PFSK-1 (cell line): ENCODE results near the gene TRMT2B.
A peak's percentile ranks its signal among the peaks of the same experiment; 100 is the strongest.

ENCODE experiments used
- POLR2AphosphoS5 ChIP-seq: IDR thresholded peaks from 2 replicates; pipeline ENCODE4 v1.6.1; 2012; ENCODE audit warnings: low read depth, mild to moderate bottlenecking, control low read depth, low read length, moderate library complexity
- SIN3A ChIP-seq: IDR thresholded peaks from 2 replicates; pipeline ENCODE4 v1.6.1; 2012; ENCODE audit warnings: mild to moderate bottlenecking, low read length, moderate library complexity, borderline replicate concordance; ENCODE audit not compliant: insufficient read depth
- TAF1 ChIP-seq: IDR thresholded peaks from 2 replicates; pipeline ENCODE4 v1.6.1; 2012; ENCODE audit warnings: low read length, control low read depth, borderline replicate concordance; ENCODE audit not compliant: insufficient read depth
- TF ChIP-seq, protein P1 (sequence below), 2 experiments: IDR thresholded peaks; 2 replicates each; pipeline versions ENCODE4 v1.6.1 to v1.8.0; 2011 to 2012; ENCODE audit warnings: low read depth in 2 of 2, low read length in 2 of 2, control low read depth in 1 of 2, inconsistent platforms in 1 of 2, mild to moderate bottlenecking in 1 of 2, moderate library complexity in 1 of 2; ENCODE audit not compliant: insufficient read depth in 1 of 2

DNA sequence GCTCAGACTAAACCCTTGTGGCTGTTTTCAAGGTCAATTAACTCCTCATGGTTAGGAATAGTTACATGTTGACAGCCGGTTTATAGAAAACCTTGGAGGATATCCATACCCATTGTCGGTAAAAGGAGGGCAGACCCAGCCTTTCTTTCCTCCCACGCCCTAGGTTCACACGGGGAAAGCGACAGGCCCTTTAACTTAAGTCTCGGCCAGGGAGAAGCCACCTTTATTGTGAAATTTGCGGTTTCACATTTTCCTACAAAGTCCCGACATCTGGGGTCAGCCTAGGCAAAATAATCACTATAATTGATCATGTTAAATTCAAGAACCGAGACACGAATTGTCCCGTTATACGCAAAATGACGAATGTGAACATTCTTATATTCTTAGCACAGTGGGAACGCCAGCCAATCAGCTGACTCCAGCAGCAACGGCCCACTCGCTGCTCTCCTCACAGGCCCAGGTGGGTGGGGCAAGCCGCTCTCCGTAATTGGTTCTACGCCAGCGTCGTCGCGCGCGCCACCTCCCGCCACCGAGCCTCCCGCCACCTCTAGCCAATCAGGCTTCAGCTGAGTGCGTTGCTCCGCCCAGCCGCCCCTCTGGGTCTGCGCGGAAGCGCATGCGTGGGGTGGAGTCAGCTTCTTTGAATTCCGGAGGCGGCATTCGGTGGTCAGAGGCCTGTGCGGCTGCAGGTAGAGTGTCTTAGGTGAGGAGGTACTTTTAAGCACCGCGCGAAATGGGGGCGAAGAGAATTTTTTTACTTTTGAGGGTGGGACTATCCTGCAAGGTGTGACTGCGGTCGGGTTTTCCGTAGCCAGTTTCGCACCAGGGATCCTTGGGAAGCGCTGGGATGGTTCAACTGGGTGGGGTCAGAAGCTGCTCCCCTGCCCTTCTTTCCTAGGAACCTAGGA is 45.9 kb upstream of the TRMT2B start, which contains the start of gene CENPI:
- TF ChIP-seq POLR2AphosphoS5 (peak; percentile 77), SIN3A (no peak), TAF1 (peak; percentile 62; the same call in 1 of the 2 replicates)
- TF ChIP-seq, protein P1, sequence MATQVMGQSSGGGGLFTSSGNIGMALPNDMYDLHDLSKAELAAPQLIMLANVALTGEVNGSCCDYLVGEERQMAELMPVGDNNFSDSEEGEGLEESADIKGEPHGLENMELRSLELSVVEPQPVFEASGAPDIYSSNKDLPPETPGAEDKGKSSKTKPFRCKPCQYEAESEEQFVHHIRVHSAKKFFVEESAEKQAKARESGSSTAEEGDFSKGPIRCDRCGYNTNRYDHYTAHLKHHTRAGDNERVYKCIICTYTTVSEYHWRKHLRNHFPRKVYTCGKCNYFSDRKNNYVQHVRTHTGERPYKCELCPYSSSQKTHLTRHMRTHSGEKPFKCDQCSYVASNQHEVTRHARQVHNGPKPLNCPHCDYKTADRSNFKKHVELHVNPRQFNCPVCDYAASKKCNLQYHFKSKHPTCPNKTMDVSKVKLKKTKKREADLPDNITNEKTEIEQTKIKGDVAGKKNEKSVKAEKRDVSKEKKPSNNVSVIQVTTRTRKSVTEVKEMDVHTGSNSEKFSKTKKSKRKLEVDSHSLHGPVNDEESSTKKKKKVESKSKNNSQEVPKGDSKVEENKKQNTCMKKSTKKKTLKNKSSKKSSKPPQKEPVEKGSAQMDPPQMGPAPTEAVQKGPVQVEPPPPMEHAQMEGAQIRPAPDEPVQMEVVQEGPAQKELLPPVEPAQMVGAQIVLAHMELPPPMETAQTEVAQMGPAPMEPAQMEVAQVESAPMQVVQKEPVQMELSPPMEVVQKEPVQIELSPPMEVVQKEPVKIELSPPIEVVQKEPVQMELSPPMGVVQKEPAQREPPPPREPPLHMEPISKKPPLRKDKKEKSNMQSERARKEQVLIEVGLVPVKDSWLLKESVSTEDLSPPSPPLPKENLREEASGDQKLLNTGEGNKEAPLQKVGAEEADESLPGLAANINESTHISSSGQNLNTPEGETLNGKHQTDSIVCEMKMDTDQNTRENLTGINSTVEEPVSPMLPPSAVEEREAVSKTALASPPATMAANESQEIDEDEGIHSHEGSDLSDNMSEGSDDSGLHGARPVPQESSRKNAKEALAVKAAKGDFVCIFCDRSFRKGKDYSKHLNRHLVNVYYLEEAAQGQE (IDR thresholded peaks at IDR 0.05; ENCODE audit: insufficient read depth in 1 of 2, low read depth in 2 of 2, low read length in 2 of 2): no peak
